OCI-LY3 (cell line): ENCODE measurements around the gene TMEM255A.

ENCODE experiments used
- H2AFZ ChIP-seq: fragments of 200-600, 300-600 bp; shearing (Covaris generic); 2 replicates; pipeline ENCODE4 v1.6.0; 2014; ENCODE audit warnings: antibody characterized with exemption, low read depth, low read length
- H3K27ac ChIP-seq: fragments of 200-600, 300-600 bp; sonication (generic); 2 replicates; pipeline ENCODE4 v1.5.1; 2014; ENCODE audit warnings: mild to moderate bottlenecking, low read length, moderate library complexity, mixed read lengths
- H3K27me3 ChIP-seq: fragments of 200-600, 300-600 bp; sonication (generic); 2 replicates; pipeline ENCODE4 v1.6.1; 2014; ENCODE audit warnings: low read depth, low read length, mixed read lengths
- H3K36me3 ChIP-seq: fragments of 200-600, 300-600 bp; sonication (generic); replicated peaks from 2 replicates; pipeline ENCODE3; 2014; ENCODE audit warnings: low read depth, low read length, mixed read lengths
- H3K4me1 ChIP-seq: fragments of 300-600, 200-600 bp; sonication (generic); 2 replicates; pipeline ENCODE4 v1.6.1; 2014; ENCODE audit warnings: low read length, mixed read lengths
- H3K4me2 ChIP-seq: fragments of 200-600, 300-600 bp; sonication (generic); 2 replicates; pipeline ENCODE4 v1.6.1; 2014; ENCODE audit warnings: low read length, mixed read lengths
- H3K4me3 ChIP-seq: fragments of 300-600, 200-600 bp; sonication (generic); 2 replicates; pipeline ENCODE4 v1.5.1; 2014; ENCODE audit warnings: antibody characterized with exemption, mild to moderate bottlenecking, low read length, moderate library complexity
- H3K79me2 ChIP-seq: fragments of 300-600, 200-600 bp; shearing (Covaris generic); 2 replicates; pipeline ENCODE4 v1.6.1; 2014; ENCODE audit warnings: mild to moderate bottlenecking, low read length, mixed read lengths
- H3K9ac ChIP-seq: fragments of 300-600, 200-600 bp; shearing (Covaris generic); 2 replicates; pipeline ENCODE4 v1.6.0; 2014; ENCODE audit warnings: mild to moderate bottlenecking, low read length, moderate library complexity
- H3K9me3 ChIP-seq: fragments of 200-600, 300-600 bp; shearing (Covaris generic); 2 replicates; pipeline ENCODE4 v1.6.1; 2014; ENCODE audit warnings: low read length, mixed read lengths; ENCODE audit not compliant: insufficient read depth
- H4K20me1 ChIP-seq: fragments of 200-600, 300-600 bp; sonication (generic); 2 replicates; pipeline ENCODE4 v1.6.1; 2016; ENCODE audit warnings: low read length, mixed read lengths; ENCODE audit not compliant: insufficient read depth
- EZH2phosphoT487 ChIP-seq: fragments of 200-600 bp; shearing (Covaris generic); IDR thresholded peaks from 2 replicates; pipeline ENCODE4 v1.6.1; 2018; ENCODE audit warnings: antibody characterized with exemption, mixed run types, low read depth
- TF ChIP-seq, protein P1 (sequence below): fragments of 200-600, 300-600 bp; sonication (generic); IDR thresholded peaks from 2 replicates; pipeline ENCODE4 v1.5.1; 2014; ENCODE audit warnings: antibody characterized with exemption, low read length, low read depth

The TMEM255A gene

DNA sequence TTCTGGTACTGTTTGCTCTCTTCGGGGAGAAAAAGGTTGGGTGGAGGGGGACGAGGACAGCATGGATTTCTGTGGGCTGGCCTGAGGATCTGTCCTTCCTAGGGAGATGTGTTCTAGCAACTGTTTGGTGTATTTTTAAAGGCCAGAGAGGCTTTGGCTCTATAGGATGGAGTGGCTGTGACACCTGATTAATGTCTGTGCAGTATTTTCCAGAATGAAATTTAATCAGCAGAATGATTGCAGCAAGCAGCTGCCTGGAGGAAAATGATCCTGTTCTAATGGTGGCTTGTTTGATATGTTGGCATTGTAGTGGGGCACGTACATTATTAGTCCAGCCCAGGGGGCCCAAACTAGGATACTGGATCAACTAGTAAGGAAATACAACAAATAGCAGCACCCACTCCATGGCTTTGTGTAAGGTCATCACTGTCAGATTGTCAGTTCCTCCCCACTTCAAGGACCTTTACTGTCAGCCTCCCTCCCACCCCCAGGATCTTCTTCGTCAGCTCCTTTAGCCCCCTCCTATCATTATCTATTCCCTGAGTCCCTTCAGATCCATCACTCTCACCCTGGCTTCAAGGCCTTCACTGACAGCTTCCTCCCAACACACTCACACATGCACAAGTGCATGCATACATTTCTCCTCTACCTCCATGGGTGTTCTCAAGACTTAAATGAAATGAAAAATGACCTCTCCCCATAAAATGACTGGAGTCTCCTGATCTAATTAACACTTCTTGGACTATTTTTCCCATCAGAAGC lies 10.4 kb upstream of the TMEM255A start:
- Histone ChIP-seq H3K79me2 (no peaks in the 10 kb centered on the region), H3K27me3 (peaks cover 12% of the 10 kb centered on the region), H3K9me3 (no peaks in the 10 kb centered on the region), H3K4me1 (no peaks in the 10 kb centered on the region), H3K4me3 (no peak overlapping the region), H2AFZ (no peak overlapping the region), H3K27ac (no peak overlapping the region), H3K36me3 (no peaks in the 10 kb centered on the region), H3K9ac (no peak overlapping the region), H3K4me2 (no peak overlapping the region), H4K20me1 (no peaks in the 10 kb centered on the region)
- no peak for TF ChIP-seq EZH2phosphoT487
- TF ChIP-seq, protein P1, sequence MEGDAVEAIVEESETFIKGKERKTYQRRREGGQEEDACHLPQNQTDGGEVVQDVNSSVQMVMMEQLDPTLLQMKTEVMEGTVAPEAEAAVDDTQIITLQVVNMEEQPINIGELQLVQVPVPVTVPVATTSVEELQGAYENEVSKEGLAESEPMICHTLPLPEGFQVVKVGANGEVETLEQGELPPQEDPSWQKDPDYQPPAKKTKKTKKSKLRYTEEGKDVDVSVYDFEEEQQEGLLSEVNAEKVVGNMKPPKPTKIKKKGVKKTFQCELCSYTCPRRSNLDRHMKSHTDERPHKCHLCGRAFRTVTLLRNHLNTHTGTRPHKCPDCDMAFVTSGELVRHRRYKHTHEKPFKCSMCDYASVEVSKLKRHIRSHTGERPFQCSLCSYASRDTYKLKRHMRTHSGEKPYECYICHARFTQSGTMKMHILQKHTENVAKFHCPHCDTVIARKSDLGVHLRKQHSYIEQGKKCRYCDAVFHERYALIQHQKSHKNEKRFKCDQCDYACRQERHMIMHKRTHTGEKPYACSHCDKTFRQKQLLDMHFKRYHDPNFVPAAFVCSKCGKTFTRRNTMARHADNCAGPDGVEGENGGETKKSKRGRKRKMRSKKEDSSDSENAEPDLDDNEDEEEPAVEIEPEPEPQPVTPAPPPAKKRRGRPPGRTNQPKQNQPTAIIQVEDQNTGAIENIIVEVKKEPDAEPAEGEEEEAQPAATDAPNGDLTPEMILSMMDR, result no peak

DNA sequence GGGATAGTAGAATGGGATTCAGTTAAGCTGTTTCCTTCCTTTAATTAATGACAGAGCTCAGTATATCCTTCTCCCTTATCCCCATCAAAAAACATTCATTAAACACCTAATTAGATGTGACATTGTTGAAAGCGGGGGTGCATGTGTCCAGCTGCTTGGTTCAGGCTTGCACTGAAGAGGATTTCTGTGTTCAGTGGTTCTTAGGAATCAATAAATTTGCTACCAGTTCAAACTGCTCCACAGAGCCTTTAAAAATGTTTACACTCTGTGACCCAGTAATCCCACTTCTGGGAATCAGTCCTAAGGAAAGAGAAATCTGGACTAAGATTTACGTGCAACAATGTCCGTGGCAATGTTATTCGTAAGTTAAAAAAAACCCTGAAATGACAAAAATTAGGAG lies 7.2 kb upstream of the TMEM255A start:
- Histone ChIP-seq H3K27me3 (peaks cover 34% of the 10 kb centered on the region), H3K9me3 (no peaks in the 10 kb centered on the region), H3K4me2 (no peak overlapping the region), H4K20me1 (no peaks in the 10 kb centered on the region), H3K79me2 (no peaks in the 10 kb centered on the region), H3K4me1 (no peaks in the 10 kb centered on the region), H3K27ac (no peak overlapping the region), H3K9ac (no peak overlapping the region), H3K4me3 (no peak overlapping the region), H3K36me3 (no peaks in the 10 kb centered on the region), H2AFZ (no peak overlapping the region)
- TF ChIP-seq, protein P1, result no peak
- TF ChIP-seq EZH2phosphoT487, result no peak

DNA sequence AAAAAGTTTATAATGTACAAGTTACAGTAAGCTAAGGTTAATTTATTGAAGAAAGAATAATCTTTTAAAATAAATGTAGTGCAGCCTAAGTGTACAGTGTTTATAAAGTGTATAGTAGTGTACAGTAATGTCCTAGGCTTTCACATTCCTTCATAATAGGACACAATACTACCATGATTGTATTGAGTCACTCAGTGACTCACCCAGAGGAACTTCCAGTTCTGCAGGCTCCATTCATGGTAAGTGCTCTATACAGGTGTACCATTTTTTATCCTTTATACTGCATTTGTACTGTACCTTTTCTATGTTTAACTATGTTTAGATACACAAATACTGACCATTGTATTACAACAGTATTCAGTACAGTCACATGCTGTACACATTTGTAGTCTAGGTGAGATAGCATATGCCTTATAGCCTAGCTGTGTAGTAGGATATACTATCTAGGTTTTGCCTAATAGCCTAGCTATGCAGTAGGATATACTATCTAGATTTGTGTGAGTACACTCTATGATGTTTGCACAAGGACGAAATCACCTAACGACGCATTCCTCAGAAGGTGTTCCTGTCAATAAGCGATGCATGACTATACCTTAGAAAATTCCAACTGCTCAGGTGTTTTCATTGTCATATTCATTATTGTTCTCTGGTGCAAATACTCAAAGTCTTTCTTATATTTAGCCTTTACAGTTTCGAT lies 5.5 kb upstream of the TMEM255A start:
- Histone ChIP-seq H3K4me2 (no peak overlapping the region), H3K27ac (no peak overlapping the region), H3K79me2 (no peaks in the 10 kb centered on the region), H4K20me1 (no peaks in the 10 kb centered on the region), H3K9me3 (no peaks in the 10 kb centered on the region), H3K4me1 (no peaks in the 10 kb centered on the region), H3K4me3 (no peak overlapping the region), H3K27me3 (peaks cover 34% of the 10 kb centered on the region), H2AFZ (no peak overlapping the region), H3K9ac (no peak overlapping the region), H3K36me3 (no peaks in the 10 kb centered on the region)
- no peak for TF ChIP-seq EZH2phosphoT487
- TF ChIP-seq, protein P1, result no peak

DNA sequence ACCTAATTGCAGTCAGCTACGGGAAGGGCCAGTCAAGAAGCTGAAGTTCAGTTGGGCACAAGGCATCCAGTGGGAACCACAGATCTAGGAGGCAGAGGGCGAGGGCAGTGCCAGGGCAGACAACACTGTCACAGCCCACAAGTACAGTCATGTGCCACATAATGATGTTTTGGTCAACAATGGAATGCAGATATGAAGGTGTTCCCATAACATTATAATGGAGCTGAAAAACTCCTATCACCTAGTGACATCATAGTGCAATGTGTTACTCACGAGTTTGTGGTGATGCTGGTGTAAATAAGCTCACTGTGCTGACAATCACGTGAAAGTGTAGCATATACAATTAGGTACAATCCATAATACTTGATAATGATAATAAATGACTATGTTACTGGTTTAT lies 4.5 kb upstream of the TMEM255A start:
- Histone ChIP-seq H3K27ac (no peak overlapping the region), H3K27me3 (peaks cover 34% of the 10 kb centered on the region), H3K4me2 (no peak overlapping the region), H3K4me3 (no peak overlapping the region), H3K4me1 (no peaks in the 10 kb centered on the region), H4K20me1 (no peaks in the 10 kb centered on the region), H3K79me2 (no peaks in the 10 kb centered on the region), H3K9me3 (no peaks in the 10 kb centered on the region), H2AFZ (no peak overlapping the region), H3K9ac (no peak overlapping the region), H3K36me3 (no peaks in the 10 kb centered on the region)
- TF ChIP-seq EZH2phosphoT487, result no peak
- TF ChIP-seq, protein P1, result no peak
